ENCODE data around the gene SLC16A7. TPM values are rescaled to one million over a fixed set of nuclear protein-coding genes. Genes with fewer than 3 reads are reported as not detected.
A peak's percentile ranks its signal among the peaks of the same experiment; 100 is the strongest.

SLC16A7 gene, protein sequence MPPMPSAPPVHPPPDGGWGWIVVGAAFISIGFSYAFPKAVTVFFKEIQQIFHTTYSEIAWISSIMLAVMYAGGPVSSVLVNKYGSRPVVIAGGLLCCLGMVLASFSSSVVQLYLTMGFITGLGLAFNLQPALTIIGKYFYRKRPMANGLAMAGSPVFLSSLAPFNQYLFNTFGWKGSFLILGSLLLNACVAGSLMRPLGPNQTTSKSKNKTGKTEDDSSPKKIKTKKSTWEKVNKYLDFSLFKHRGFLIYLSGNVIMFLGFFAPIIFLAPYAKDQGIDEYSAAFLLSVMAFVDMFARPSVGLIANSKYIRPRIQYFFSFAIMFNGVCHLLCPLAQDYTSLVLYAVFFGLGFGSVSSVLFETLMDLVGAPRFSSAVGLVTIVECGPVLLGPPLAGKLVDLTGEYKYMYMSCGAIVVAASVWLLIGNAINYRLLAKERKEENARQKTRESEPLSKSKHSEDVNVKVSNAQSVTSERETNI
- polyA plus RNA-seq (2013) = 0.37 and 0.57 TPM in 2 replicates

DNA sequence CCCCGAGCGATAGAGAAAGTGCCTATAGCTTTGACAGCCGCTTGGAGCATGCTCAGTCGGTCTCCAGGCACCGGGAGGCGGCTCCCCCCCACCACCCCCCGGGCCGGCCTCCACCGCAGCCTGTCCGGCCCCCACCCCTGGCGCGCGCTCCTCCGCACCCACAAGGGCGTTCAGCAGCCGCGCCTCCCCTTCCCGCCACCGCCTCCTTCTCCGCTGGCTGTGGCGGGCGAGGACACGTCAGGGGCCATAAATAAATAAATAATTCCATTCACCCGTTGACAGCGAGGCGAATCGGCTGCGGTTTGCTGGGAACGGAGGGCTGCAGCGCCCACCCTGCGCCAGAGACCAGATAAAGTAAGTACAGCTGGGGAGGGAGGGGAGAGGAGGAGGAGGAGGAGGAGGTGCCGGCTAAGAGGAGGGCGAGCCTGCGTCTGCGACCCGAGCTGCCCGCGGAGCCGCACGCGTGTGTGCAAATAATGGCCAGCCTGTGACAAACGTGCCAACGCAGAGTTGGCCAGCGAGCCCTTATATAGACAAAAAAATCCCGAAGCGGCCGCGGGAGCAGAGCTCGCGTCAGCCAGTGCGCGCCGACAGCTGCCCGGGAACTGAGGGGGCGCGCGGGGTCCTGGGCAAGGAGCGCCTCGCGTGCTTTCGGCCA is at the start of gene SLC16A7:
Gene SLC16A7, plus strand, starts transcription at position 147 of the 658 bp plus-strand sequence. CDS start 108,773 bp downstream, outside the sequence.
- Histone ChIP-seq H3K4me1 (ENCODE audit: control insufficient read depth in 1 of 2, insufficient read depth in 2 of 2, low read length in 2 of 2) (peaks cover 0 to 2% of the 10 kb centered on the region in 2 experiments), H3K18ac (ENCODE audit: low read length) (no peak within 1 kb of the TSS), H3K79me1 (ENCODE audit: low read length) (no peaks in the 10 kb centered on the region), H3K9me3 (ENCODE audit: insufficient read depth, low read depth, low read length) (no peaks in the 10 kb centered on the region), H3K36me3 (ENCODE audit: control insufficient read depth in 1 of 2, insufficient read depth in 2 of 2, low read length in 2 of 2) (no peaks in the 10 kb centered on the region), H4K12ac (ENCODE audit: low read depth, low read length) (no peak within 1 kb of the TSS), H3K4ac (ENCODE audit: low read depth, low read length) (no peak within 1 kb of the TSS), H4K8ac (ENCODE audit: low read depth, low read length) (peak within 1 kb of the TSS; percentile 26), H3K9ac (ENCODE audit: low read length) (no peak within 1 kb of the TSS), H3K27me3 (ENCODE audit: insufficient read depth, low read length) (peaks cover 4% of the 10 kb centered on the region), H3K4me2 (ENCODE audit: low read length) (peak within 1 kb of the TSS; percentile 80), H2AK5ac (ENCODE audit: low read length) (no peak within 1 kb of the TSS), H2BK120ac (ENCODE audit: insufficient read depth, low read length, poor library complexity) (no peak within 1 kb of the TSS), H2AFZ (ENCODE audit: insufficient read depth, low read length, poor library complexity) (peak within 1 kb of the TSS; percentile 43), H3K79me2 (ENCODE audit: control insufficient read depth, insufficient read depth, low read length, poor library complexity) (no peaks in the 10 kb centered on the region), H3K27ac (ENCODE audit: low read depth, low read length) (no peak within 1 kb of the TSS), H3K14ac (ENCODE audit: low read length) (no peak within 1 kb of the TSS), H4K91ac (ENCODE audit: low read depth, low read length) (no peak within 1 kb of the TSS), H2BK12ac (ENCODE audit: low read length) (no peak within 1 kb of the TSS), H2BK5ac (ENCODE audit: low read depth, low read length, poor library complexity) (no peak within 1 kb of the TSS), H3K4me3 (ENCODE audit: low read depth, low read length) (peak within 1 kb of the TSS; percentile 76), H3K23ac (ENCODE audit: low read length) (no peak within 1 kb of the TSS)
- DNase-seq = peak; percentile 6 to 38
- WGBS (ENCODE audit: extremely low coverage, insufficient coverage, insufficient read length) = no CpG with 5 or more reads among the region's 61 CpGs

DNA sequence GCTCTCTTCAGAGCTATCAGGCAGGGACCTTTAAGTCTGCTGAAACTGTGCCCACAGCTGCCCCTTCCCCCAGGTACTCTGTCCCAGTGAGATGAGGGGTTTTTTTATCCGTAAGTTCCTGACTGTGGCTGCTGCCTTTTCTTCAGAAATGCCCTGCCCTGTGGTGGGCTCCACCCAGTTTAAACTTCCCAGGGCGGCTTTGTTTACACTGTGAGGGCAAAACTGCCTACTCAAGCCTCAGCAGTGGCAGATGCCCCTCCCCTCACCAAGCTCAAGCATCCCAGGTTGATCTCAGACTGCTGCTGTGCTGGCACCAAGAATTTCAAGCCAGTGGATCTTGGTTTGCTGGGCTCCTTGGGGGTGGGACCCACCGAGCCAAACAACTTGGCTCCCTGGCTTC is 46.9 kb upstream of the SLC16A7 start:
- Histone ChIP-seq H3K9me3 (ENCODE audit: insufficient read depth, low read depth, low read length) (no peaks in the 10 kb centered on the region), H3K23ac (ENCODE audit: low read length) (no peak overlapping the region), H3K79me2 (ENCODE audit: control insufficient read depth, insufficient read depth, low read length, poor library complexity) (no peaks in the 10 kb centered on the region), H2AK5ac (ENCODE audit: low read length) (no peak overlapping the region), H3K4me2 (ENCODE audit: low read length) (no peak overlapping the region), H2AFZ (ENCODE audit: insufficient read depth, low read length, poor library complexity) (no peak overlapping the region), H3K4me3 (ENCODE audit: low read depth, low read length) (no peak overlapping the region), H3K14ac (ENCODE audit: low read length) (no peak overlapping the region), H3K79me1 (ENCODE audit: low read length) (no peaks in the 10 kb centered on the region), H3K27me3 (ENCODE audit: insufficient read depth, low read length) (no peaks in the 10 kb centered on the region), H3K9ac (ENCODE audit: low read length) (no peak overlapping the region), H3K18ac (ENCODE audit: low read length) (no peak overlapping the region), H4K12ac (ENCODE audit: low read depth, low read length) (no peak overlapping the region), H2BK120ac (ENCODE audit: insufficient read depth, low read length, poor library complexity) (no peak overlapping the region), H3K36me3 (ENCODE audit: control insufficient read depth in 1 of 2, insufficient read depth in 2 of 2, low read length in 2 of 2) (no peaks in the 10 kb centered on the region), H4K91ac (ENCODE audit: low read depth, low read length) (no peak overlapping the region), H3K27ac (ENCODE audit: low read depth, low read length) (no peak overlapping the region), H4K8ac (ENCODE audit: low read depth, low read length) (no peak overlapping the region), H3K4ac (ENCODE audit: low read depth, low read length) (no peak overlapping the region), H2BK5ac (ENCODE audit: low read depth, low read length, poor library complexity) (no peak overlapping the region), H2BK12ac (ENCODE audit: low read length) (no peak overlapping the region), H3K4me1 (ENCODE audit: control insufficient read depth in 1 of 2, insufficient read depth in 2 of 2, low read length in 2 of 2) (no peaks in the 10 kb centered on the region)
- DNase-seq = no peak
- no CpG with 5 or more reads among the region's 3 CpGs for WGBS (ENCODE audit: extremely low coverage, insufficient coverage, insufficient read length)

DNA sequence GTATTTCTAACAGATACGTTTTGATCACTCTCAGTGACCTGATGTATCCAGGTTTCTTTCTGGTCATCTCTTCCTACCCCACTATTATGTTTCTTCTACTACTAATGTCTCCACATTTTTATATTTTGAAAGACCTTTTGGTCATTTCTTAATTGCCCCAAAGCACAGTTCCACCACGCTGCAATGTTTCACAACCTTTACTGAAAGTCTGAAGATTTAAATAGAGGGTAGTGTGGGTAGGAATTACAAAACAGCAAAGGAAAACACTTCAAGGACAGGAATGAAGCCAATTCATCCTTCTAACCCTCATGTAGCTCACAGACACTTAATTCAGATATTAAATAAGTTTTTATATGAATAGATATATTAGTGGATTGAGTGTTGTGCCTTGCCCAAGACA is 36.1 kb upstream of the SLC16A7 start:
- no peak overlapping the region for H3K4me3 ChIP-seq (ENCODE audit: low read depth, low read length)
- no peaks in the 10 kb centered on the region for H3K79me1 ChIP-seq (ENCODE audit: low read length)
- H4K8ac ChIP-seq (ENCODE audit: low read depth, low read length) = no peak overlapping the region
- WGBS (ENCODE audit: extremely low coverage, insufficient coverage, insufficient read length) = no CpG with 5 or more reads among the region's 2 CpGs
- no peak overlapping the region for H4K91ac ChIP-seq (ENCODE audit: low read depth, low read length)
- no peak overlapping the region for H3K4ac ChIP-seq (ENCODE audit: low read depth, low read length)
- H3K14ac ChIP-seq (ENCODE audit: low read length) = no peak overlapping the region
- H3K79me2 ChIP-seq (ENCODE audit: control insufficient read depth, insufficient read depth, low read length, poor library complexity) = no peaks in the 10 kb centered on the region
- no peak overlapping the region for H2BK5ac ChIP-seq (ENCODE audit: low read depth, low read length, poor library complexity)
- no peaks in the 10 kb centered on the region for H3K4me1 ChIP-seq (ENCODE audit: control insufficient read depth in 1 of 2, insufficient read depth in 2 of 2, low read length in 2 of 2)
- H2BK120ac ChIP-seq (ENCODE audit: insufficient read depth, low read length, poor library complexity) = no peak overlapping the region
- H2AFZ ChIP-seq (ENCODE audit: insufficient read depth, low read length, poor library complexity) = no peak overlapping the region
- H3K23ac ChIP-seq (ENCODE audit: low read length) = no peak overlapping the region
- no peaks in the 10 kb centered on the region for H3K9me3 ChIP-seq (ENCODE audit: insufficient read depth, low read depth, low read length)
- H3K18ac ChIP-seq (ENCODE audit: low read length) = no peak overlapping the region
- H3K36me3 ChIP-seq (ENCODE audit: control insufficient read depth in 1 of 2, insufficient read depth in 2 of 2, low read length in 2 of 2) = no peaks in the 10 kb centered on the region
- no peak for DNase-seq
- H3K27me3 ChIP-seq (ENCODE audit: insufficient read depth, low read length) = no peaks in the 10 kb centered on the region
- H4K12ac ChIP-seq (ENCODE audit: low read depth, low read length) = no peak overlapping the region
- H3K4me2 ChIP-seq (ENCODE audit: low read length) = no peak overlapping the region
- H3K27ac ChIP-seq (ENCODE audit: low read depth, low read length) = no peak overlapping the region
- H2BK12ac ChIP-seq (ENCODE audit: low read length) = no peak overlapping the region
- no peak overlapping the region for H2AK5ac ChIP-seq (ENCODE audit: low read length)
- no peak overlapping the region for H3K9ac ChIP-seq (ENCODE audit: low read length)

DNA sequence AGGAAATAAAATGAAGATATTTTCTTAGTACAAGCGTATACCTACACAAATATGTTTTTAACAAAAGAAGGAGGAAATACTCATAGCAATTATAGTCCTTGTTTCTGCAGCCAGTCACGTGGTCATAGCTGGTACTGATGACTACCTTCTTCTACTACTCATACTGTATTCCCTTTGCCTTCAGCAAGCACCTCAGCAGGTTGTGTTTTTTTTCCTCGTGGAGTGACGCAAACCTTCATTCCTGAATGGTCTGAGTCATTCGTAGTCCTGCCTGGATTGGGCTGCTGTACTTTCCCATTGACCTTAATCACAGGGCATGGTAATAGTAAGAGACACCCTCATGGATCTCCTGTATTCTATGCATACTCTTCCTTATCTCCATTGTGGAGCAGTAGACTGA is 25.7 kb upstream of the SLC16A7 start:
- no peak overlapping the region for H4K12ac ChIP-seq (ENCODE audit: low read depth, low read length)
- no peak overlapping the region for H3K9ac ChIP-seq (ENCODE audit: low read length)
- no peak overlapping the region for H4K8ac ChIP-seq (ENCODE audit: low read depth, low read length)
- H2BK12ac ChIP-seq (ENCODE audit: low read length) = no peak overlapping the region
- H3K9me3 ChIP-seq (ENCODE audit: insufficient read depth, low read depth, low read length) = no peaks in the 10 kb centered on the region
- H3K4ac ChIP-seq (ENCODE audit: low read depth, low read length) = no peak overlapping the region
- H3K18ac ChIP-seq (ENCODE audit: low read length) = no peak overlapping the region
- H3K27me3 ChIP-seq (ENCODE audit: insufficient read depth, low read length) = no peaks in the 10 kb centered on the region
- H3K79me1 ChIP-seq (ENCODE audit: low read length) = no peaks in the 10 kb centered on the region
- no peak overlapping the region for H2AFZ ChIP-seq (ENCODE audit: insufficient read depth, low read length, poor library complexity)
- no peak overlapping the region for H3K27ac ChIP-seq (ENCODE audit: low read depth, low read length)
- DNase-seq = peak; percentile 57 to 78
- H3K23ac ChIP-seq (ENCODE audit: low read length) = no peak overlapping the region
- H3K14ac ChIP-seq (ENCODE audit: low read length) = no peak overlapping the region
- no peaks in the 10 kb centered on the region for H3K79me2 ChIP-seq (ENCODE audit: control insufficient read depth, insufficient read depth, low read length, poor library complexity)
- H4K91ac ChIP-seq (ENCODE audit: low read depth, low read length) = no peak overlapping the region
- H3K4me2 ChIP-seq (ENCODE audit: low read length) = no peak overlapping the region
- H2AK5ac ChIP-seq (ENCODE audit: low read length) = no peak overlapping the region
- H3K4me3 ChIP-seq (ENCODE audit: low read depth, low read length) = no peak overlapping the region
- no peaks in the 10 kb centered on the region for H3K4me1 ChIP-seq (ENCODE audit: control insufficient read depth in 1 of 2, insufficient read depth in 2 of 2, low read length in 2 of 2)
- H3K36me3 ChIP-seq (ENCODE audit: control insufficient read depth in 1 of 2, insufficient read depth in 2 of 2, low read length in 2 of 2) = no peaks in the 10 kb centered on the region
- H2BK5ac ChIP-seq (ENCODE audit: low read depth, low read length, poor library complexity) = no peak overlapping the region
- H2BK120ac ChIP-seq (ENCODE audit: insufficient read depth, low read length, poor library complexity) = no peak overlapping the region
- WGBS (ENCODE audit: extremely low coverage, insufficient coverage, insufficient read length) = no CpG with 5 or more reads among the region's 5 CpGs
